Retinal pigment epithelial cell (primary cell): ENCODE measurements around the gene LRRC59.
"Not testable (repeated sequence)": the region's sequence is repeated elsewhere in the genome, so short reads cannot be mapped to it uniquely, and the experiment has no call there.

Experiments used
- DNase-seq: peaks from one replicate; pipeline ENCODE4 v3.0.0-alpha.2; 2010; ENCODE audit warnings: low read depth
- H3K4me3 ChIP-seq: 2 replicates; pipeline ENCODE4 v1.5.1; 2011; ENCODE audit warnings: mild to moderate bottlenecking, low read length, control low read depth, moderate library complexity
- TF ChIP-seq, protein P1 (sequence below): conservative IDR thresholded peaks from 2 replicates; pipeline ENCODE4 v1.5.1; 2011; ENCODE audit warnings: low read depth, low read length, control low read depth, inconsistent platforms

LRRC59 gene

DNA sequence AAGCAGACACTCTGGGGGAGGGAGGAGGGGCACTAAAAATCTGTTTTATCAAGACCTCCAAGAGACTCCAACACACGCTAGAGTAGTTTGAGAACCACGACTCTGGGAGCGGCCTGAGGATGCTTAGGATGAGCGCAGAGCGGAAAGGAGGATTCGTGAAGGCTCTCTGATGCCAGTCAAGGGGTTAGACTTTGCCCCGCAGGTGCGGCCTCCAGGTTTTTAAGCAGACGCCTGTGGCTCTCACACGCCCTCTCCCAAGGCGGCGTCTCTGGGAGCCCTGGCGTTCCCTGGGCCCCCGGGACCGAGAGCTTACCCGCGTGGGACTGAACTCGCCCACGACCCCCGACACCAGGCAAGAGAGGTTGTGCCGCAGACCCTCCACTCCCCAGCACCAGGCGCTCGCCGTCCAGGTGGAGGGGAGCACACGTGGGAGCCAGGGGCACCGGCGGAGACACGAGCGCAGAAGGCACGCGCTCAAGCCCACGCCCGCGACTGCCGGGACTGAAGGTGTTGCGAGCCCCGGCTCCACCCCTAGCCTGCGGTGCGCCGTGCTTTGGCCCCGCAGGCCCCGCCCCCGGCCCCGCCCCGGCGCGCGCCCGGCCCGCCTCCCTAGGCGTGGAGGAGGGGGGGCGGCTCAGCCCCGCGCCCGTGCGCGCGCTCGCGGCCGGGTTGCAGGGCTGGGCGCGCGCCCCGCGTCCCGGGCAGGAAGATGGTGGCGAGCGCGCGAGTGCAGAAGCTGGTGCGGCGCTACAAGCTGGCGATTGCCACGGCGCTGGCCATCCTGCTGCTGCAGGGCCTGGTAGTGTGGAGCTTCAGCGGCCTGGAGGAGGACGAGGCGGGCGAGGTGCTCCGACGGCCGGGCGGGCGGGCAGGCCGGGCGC, 51.7 kb downstream of the LRRC59 start, which contains the start of gene XYLT2:
XYLT2 (plus strand) TSS at position 695 of the 881 bp plus-strand sequence; CDS start at position 710, 15 bp downstream.
- TF ChIP-seq, protein P1, sequence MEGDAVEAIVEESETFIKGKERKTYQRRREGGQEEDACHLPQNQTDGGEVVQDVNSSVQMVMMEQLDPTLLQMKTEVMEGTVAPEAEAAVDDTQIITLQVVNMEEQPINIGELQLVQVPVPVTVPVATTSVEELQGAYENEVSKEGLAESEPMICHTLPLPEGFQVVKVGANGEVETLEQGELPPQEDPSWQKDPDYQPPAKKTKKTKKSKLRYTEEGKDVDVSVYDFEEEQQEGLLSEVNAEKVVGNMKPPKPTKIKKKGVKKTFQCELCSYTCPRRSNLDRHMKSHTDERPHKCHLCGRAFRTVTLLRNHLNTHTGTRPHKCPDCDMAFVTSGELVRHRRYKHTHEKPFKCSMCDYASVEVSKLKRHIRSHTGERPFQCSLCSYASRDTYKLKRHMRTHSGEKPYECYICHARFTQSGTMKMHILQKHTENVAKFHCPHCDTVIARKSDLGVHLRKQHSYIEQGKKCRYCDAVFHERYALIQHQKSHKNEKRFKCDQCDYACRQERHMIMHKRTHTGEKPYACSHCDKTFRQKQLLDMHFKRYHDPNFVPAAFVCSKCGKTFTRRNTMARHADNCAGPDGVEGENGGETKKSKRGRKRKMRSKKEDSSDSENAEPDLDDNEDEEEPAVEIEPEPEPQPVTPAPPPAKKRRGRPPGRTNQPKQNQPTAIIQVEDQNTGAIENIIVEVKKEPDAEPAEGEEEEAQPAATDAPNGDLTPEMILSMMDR = no peak
- H3K4me3 ChIP-seq = peak within 1 kb of the TSS; percentile 79
- peak; percentile 49 for DNase-seq

GRCh38 chr17:50344731-50345365, 52.5 kb downstream of the LRRC59 start:
- TF ChIP-seq, protein P1 = no peak
- DNase-seq = no peak
- no peak overlapping the region for H3K4me3 ChIP-seq

GRCh38 chr17:50339381-50339780, 57.9 kb downstream of the LRRC59 start:
- TF ChIP-seq, protein P1 = no peak
- no peak overlapping the region for H3K4me3 ChIP-seq
- DNase-seq = no peak

GRCh38 chr17:50338645-50339044, 58.7 kb downstream of the LRRC59 start:
- TF ChIP-seq, protein P1 = no peak
- DNase-seq = no peak
- no peak overlapping the region for H3K4me3 ChIP-seq

DNA sequence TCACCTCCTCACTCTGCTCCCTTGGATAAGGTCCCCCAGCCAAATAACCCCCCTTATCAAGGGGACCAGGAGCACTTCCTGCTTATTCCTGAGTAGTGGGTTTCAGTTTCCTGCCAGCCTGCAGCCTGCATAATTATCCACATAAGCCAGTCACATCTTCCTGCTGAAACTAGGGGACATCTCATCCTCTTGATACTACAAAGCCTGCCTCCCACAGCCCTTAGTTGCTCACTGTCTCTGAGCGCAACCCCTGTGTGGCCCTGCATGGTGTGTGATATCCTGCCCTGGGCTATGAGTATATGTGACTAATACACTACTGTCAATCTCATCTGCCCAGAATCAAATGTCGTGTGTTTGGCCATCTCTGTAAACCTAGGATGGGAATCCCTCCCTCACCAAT, 59.4 kb downstream of the LRRC59 start:
- no peak for DNase-seq
- H3K4me3 ChIP-seq = no peak overlapping the region
- TF ChIP-seq, protein P1 = no peak

GRCh38 chr17:50333291-50334057, 63.8 kb downstream of the LRRC59 start:
- not testable (repeated sequence) for H3K4me3 ChIP-seq, DNase-seq

GRCh38 chr17:50332196-50332595, 65.1 kb downstream of the LRRC59 start:
- H3K4me3 ChIP-seq = no peak overlapping the region
- TF ChIP-seq, protein P1 = no peak
- no peak for DNase-seq
